Transverse colon (tissue), 4 donors: ENCODE results near the gene ZNF618. TPM values are rescaled to one million over a fixed set of nuclear protein-coding genes. Genes with fewer than 3 reads are reported as not detected.

Experiments used
- DNase-seq: peaks from one replicate; pipeline ENCODE4 v3.0.0-alpha.2; 2019
- H3K27ac ChIP-seq, 4 donors: fragments of 200-600 bp; sonication (generic); 2 replicates each; pipeline ENCODE4 v1.5.1; 2016 to 2018; ENCODE audit warnings: inconsistent platforms in 4 of 4
- H3K27me3 ChIP-seq: fragments of 200-600 bp; sonication (generic); 2 replicates; pipeline ENCODE4 v1.5.1; 2017; ENCODE audit warnings: inconsistent platforms
- H3K36me3 ChIP-seq, 4 donors: fragments of 200-600 bp; sonication (generic); 2 replicates each; pipeline ENCODE4 v1.5.1; 2017 to 2019; ENCODE audit warnings: inconsistent platforms in 4 of 4
- H3K4me1 ChIP-seq, 4 donors: fragments of 200-600 bp; sonication (generic); 2 replicates each; pipeline ENCODE4 v1.5.1; 2017 to 2020; ENCODE audit warnings: inconsistent platforms in 4 of 4
- H3K4me3 ChIP-seq, 4 donors: fragments of 200-600 bp; sonication (generic); 1 replicate in 1 of 4; 2 replicates in 3 of 4; pipeline versions ENCODE4 v1.5.1 to v1.6.1; 2017 to 2019; ENCODE audit warnings: inconsistent platforms in 4 of 4
- H3K9me3 ChIP-seq, 2 donors: fragments of 200-600 bp; sonication (generic); 2 replicates each; pipeline ENCODE4 v1.5.1; 2017 to 2019; ENCODE audit warnings: inconsistent platforms in 2 of 2
- EP300 ChIP-seq: sonication (generic); formaldehyde crosslinking; IDR thresholded peaks from one replicate; pipeline ENCODE4 v1.6.1; 2017; ENCODE audit warnings: antibody characterized with exemption, low read depth
- POLR2A ChIP-seq: fragments of 450-650 bp; IDR thresholded peaks from one replicate; pipeline ENCODE4 v1.6.1; 2016; ENCODE audit warnings: antibody characterized with exemption, mild to moderate bottlenecking, moderate library complexity
- POLR2AphosphoS5 ChIP-seq, 3 donors: sonication (generic); formaldehyde crosslinking; IDR thresholded peaks; one replicate each; pipeline ENCODE4 v1.6.1; 2016; ENCODE audit warnings: antibody characterized with exemption in 3 of 3
- WGBS, 2 donors: methylation state at CpG; one replicate each; pipeline ENCODE4 v1.1.5; 2018; ENCODE audit warnings: low coverage in 1 of 2; 5-methylcytosine and 5-hydroxymethylcytosine counted together
- in situ Hi-C, 4 donors: fragments of 200-750 bp; cut with MboI; loops; one replicate each; pipeline versions ENCODE4 v1.15.0 to v1.15.1; 2017; ENCODE audit warnings: low sequenced_read_pairs in 3 of 4, low pct_ligation_motif_present in 1 of 4, low pct_unique_long_range_greater_than_20kb in 1 of 4
- intact Hi-C: fragments of 100-400 bp; cut with DNase I; formaldehyde crosslinking; loops from one replicate; pipeline ENCODE4 v1.15.1; 2023; ENCODE audit warnings: low total_unique reads
- total RNA-seq, 4 donors: library from RNA; depleted of rRNA; stranded (reverse); fragments of >200 nt; gene quantifications; one replicate each; pipeline ENCODE4 v1.1.0, GENCODE V29; 2016
- TF ChIP-seq, protein P1 (sequence below), 5 experiments: fragments of 200-600 bp in 3 of 5; fragments of 450-650 bp in 2 of 5; sonication (generic) in 3 of 5; IDR thresholded peaks; 1 replicate in 2 of 5; 2 replicates in 3 of 5; pipeline ENCODE4 v1.5.1; 2016 to 2017; ENCODE audit warnings: antibody characterized with exemption in 5 of 5, inconsistent platforms in 3 of 5, mild to moderate bottlenecking in 2 of 5, moderate library complexity in 1 of 5

ZNF618 gene
- total RNA-seq, 4 donors from 2014 or later: 2.2 to 8.6 (median 4.0) TPM

DNA sequence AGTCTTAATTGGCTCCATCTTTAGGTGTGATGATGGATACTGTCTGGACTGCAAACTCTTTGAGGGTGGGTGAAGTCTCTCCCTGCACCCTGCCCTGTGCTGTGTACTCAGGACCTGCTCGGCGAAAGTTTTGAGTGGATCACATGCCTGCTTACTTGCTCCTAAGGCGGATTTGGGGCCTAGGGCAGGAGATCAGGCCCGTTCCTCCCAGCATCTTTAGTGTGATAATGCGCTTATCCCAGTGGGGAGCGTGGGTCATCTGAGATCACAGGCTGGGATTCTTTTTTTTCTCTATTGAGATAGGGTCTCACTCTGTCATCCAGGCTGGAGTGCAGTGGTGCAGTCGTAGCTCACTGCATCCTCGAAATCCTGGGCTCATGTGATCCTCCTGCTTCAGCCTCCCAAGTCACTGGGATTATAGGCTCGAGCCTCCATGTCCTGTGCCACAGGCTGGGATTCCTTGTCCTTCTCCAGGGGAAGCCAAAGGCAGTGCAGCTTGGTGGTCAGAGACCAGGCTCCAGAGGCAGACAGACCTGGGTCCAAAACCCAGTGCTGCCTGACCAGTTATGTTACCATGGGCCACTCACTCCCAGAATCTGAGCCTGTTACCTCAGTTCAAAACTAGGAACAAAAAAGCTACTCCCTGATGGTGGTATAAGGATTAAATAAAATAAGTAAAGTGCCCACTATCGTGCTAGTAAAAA lies 59.7 kb downstream of the ZNF618 start:
- TF ChIP-seq POLR2AphosphoS5 (IDR thresholded peaks at IDR 0.05) (no peak), EP300 (no peak)
- TF ChIP-seq, protein P1, sequence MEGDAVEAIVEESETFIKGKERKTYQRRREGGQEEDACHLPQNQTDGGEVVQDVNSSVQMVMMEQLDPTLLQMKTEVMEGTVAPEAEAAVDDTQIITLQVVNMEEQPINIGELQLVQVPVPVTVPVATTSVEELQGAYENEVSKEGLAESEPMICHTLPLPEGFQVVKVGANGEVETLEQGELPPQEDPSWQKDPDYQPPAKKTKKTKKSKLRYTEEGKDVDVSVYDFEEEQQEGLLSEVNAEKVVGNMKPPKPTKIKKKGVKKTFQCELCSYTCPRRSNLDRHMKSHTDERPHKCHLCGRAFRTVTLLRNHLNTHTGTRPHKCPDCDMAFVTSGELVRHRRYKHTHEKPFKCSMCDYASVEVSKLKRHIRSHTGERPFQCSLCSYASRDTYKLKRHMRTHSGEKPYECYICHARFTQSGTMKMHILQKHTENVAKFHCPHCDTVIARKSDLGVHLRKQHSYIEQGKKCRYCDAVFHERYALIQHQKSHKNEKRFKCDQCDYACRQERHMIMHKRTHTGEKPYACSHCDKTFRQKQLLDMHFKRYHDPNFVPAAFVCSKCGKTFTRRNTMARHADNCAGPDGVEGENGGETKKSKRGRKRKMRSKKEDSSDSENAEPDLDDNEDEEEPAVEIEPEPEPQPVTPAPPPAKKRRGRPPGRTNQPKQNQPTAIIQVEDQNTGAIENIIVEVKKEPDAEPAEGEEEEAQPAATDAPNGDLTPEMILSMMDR (IDR thresholded peaks at IDR 0.05): no peak
- WGBS, 2 donors: 89 to 92% methylated on average over 7 to 10 of the region's 10 CpGs
- intact Hi-C loops: no loop called here

DNA sequence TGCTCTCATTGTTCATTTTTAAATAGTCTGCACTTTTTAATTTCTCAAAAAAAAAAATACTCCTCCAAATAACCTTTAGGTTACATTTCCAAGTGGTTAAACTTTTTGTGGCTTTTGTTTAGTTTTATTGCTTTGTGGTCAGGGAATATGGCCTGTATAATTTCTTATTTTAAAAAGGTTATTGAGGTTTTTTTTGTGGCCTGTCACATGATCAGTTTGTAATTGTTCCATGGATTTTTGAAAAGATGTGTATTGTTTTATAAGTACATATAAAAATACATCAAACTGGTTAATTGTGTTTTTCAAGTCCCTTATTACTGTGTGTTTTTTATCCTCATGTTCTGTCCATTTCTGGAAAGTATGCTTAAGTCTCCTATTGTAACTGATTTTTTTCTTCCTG lies 64.0 kb downstream of the ZNF618 start:
- in situ Hi-C loops (no loop called here), intact Hi-C loops (no loop called here)
- Histone ChIP-seq H3K9me3 (no peaks in the 10 kb centered on the region), H3K36me3 (no peaks in the 10 kb centered on the region), H3K4me3 (no peak overlapping the region), H3K27me3 (no peaks in the 10 kb centered on the region), H3K27ac (no peak overlapping the region), H3K4me1 (peaks cover 0 to 6% (median 3%) of the 10 kb centered on the region in 4 donors)
- DNase-seq: no peak
- TF ChIP-seq POLR2A (no peak), POLR2AphosphoS5 (IDR thresholded peaks at IDR 0.05) (no peak), EP300 (no peak)
- TF ChIP-seq, protein P1 (IDR thresholded peaks at IDR 0.05): no peak

More for the DNA sequence above, 59.7 kb downstream of the ZNF618 start:
- no peak for DNase-seq
- in situ Hi-C loops: no loop called here
- H3K36me3 ChIP-seq: no peaks in the 10 kb centered on the region
- H3K27me3 ChIP-seq: no peaks in the 10 kb centered on the region
- no peak overlapping the region for H3K27ac ChIP-seq
- H3K9me3 ChIP-seq: no peaks in the 10 kb centered on the region
- peaks cover 0 to 6% (median 0%) of the 10 kb centered on the region in 4 donors for H3K4me1 ChIP-seq
- H3K4me3 ChIP-seq: no peak overlapping the region

DNA sequence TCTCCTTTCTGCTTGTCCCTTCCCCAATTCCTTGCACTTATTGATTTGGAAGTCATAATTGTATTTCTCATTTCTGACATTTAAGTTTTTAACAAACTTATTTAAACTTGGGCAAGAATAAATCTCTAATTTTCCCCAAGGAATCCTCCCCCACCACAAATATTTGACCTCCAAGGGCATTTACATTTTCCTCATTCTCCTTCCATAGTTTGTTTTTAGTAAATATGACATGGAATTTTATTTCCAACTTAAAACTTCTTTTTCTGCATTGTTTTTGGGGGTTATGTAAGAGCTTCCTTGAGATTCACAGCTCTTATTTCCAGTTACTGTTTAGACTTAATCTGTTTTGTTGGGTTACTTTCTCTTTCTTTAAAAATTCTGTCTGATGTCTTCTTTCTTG lies 64.9 kb downstream of the ZNF618 start:
- intact Hi-C loops: no loop called here
- H3K27me3 ChIP-seq: no peaks in the 10 kb centered on the region
- in situ Hi-C loops: no loop called here

DNA sequence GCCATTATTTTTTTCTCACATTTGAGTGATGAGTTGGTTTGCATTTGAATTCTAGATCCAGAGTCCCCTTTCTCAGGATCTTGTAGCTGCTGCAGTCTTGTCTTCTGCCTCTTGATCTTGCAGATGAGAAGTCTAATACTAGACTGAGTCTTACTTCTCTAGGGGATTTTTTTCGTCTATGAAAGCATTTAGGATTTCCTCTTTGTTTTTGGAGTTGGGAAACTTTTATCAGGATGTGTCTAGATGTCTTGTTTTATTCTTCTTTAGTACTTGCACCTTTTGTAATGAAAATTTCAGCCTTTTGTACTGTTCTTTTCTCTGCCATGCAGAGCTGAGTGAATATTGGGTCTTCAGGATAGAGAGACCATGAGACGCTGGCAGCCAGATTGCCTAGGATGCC lies 65.4 kb downstream of the ZNF618 start:
- 65 to 81% methylated on average over 2 of the region's 2 CpGs for WGBS, 2 donors
- TF ChIP-seq EP300 (no peak), POLR2A (no peak), POLR2AphosphoS5 (IDR thresholded peaks at IDR 0.05) (no peak)
- TF ChIP-seq, protein P1 (IDR thresholded peaks at IDR 0.05): no peak
- Histone ChIP-seq H3K9me3 (no peaks in the 10 kb centered on the region), H3K27me3 (no peaks in the 10 kb centered on the region), H3K36me3 (no peaks in the 10 kb centered on the region), H3K4me3 (no peak overlapping the region), H3K27ac (no peak overlapping the region), H3K4me1 (peaks cover 0 to 6% (median 3%) of the 10 kb centered on the region in 4 donors)
- intact Hi-C loops (no loop called here), in situ Hi-C loops (no loop called here)
- no peak for DNase-seq

More for the DNA sequence above, 64.9 kb downstream of the ZNF618 start:
- Histone ChIP-seq H3K4me1 (peaks cover 0 to 6% (median 3%) of the 10 kb centered on the region in 4 donors), H3K4me3 (no peak overlapping the region), H3K9me3 (no peaks in the 10 kb centered on the region), H3K36me3 (no peaks in the 10 kb centered on the region), H3K27ac (no peak overlapping the region)
- no peak for DNase-seq
- TF ChIP-seq, protein P1 (IDR thresholded peaks at IDR 0.05): no peak
- TF ChIP-seq EP300 (no peak), POLR2A (no peak), POLR2AphosphoS5 (IDR thresholded peaks at IDR 0.05) (no peak)
